SK-N-SH treated with all-trans-retinoic acid at 6 μM for 48 hours (cell line): ENCODE data around the gene LIME1.

Source experiments
- ARNTL ChIP-seq: fragments of 450-650 bp; formaldehyde crosslinking; IDR thresholded peaks from 2 replicates; pipeline ENCODE4 v1.5.0; 2020; ENCODE audit warnings: low read depth, mild to moderate bottlenecking, moderate library complexity, borderline replicate concordance
- GLIS3 ChIP-seq: fragments of 250-450 bp; sonication (Bioruptor Pico); IDR thresholded peaks from 2 replicates; pipeline ENCODE4 v1.5.0; 2020; ENCODE audit warnings: mild to moderate bottlenecking, moderate library complexity
- OSR1 ChIP-seq: fragments of 250-450 bp; sonication (Bioruptor Pico); IDR thresholded peaks from 2 replicates; pipeline ENCODE4 v1.8.0; 2022; ENCODE audit warnings: moderate library complexity, mild to moderate bottlenecking, inconsistent platforms
- SNAI2 ChIP-seq: fragments of 250-450 bp; sonication (Bioruptor Pico); IDR thresholded peaks from 2 replicates; pipeline ENCODE4 v1.5.0; 2020; ENCODE audit warnings: mild to moderate bottlenecking, moderate library complexity
- TOX ChIP-seq: fragments of 250-450 bp; sonication (Bioruptor Pico); IDR thresholded peaks from 2 replicates; pipeline ENCODE4 v1.8.0; 2021; ENCODE audit warnings: mild to moderate bottlenecking, moderate library complexity, borderline replicate concordance
- ZFP3 ChIP-seq: fragments of 250-450 bp; sonication (Bioruptor Pico); IDR thresholded peaks from 2 replicates; pipeline ENCODE4 v1.5.0; 2020; ENCODE audit warnings: mild to moderate bottlenecking, moderate library complexity
- ZFP30 ChIP-seq: fragments of 450-650 bp; formaldehyde crosslinking; IDR thresholded peaks from 2 replicates; pipeline ENCODE4 v1.5.0; 2022; ENCODE audit warnings: mild to moderate bottlenecking, moderate library complexity
- TF ChIP-seq, protein P1 (sequence below): fragments of 250-450 bp; sonication (Bioruptor Pico); IDR thresholded peaks from 2 replicates; pipeline ENCODE4 v1.8.0; 2020; ENCODE audit warnings: mild to moderate bottlenecking, moderate library complexity, borderline replicate concordance

DNA sequence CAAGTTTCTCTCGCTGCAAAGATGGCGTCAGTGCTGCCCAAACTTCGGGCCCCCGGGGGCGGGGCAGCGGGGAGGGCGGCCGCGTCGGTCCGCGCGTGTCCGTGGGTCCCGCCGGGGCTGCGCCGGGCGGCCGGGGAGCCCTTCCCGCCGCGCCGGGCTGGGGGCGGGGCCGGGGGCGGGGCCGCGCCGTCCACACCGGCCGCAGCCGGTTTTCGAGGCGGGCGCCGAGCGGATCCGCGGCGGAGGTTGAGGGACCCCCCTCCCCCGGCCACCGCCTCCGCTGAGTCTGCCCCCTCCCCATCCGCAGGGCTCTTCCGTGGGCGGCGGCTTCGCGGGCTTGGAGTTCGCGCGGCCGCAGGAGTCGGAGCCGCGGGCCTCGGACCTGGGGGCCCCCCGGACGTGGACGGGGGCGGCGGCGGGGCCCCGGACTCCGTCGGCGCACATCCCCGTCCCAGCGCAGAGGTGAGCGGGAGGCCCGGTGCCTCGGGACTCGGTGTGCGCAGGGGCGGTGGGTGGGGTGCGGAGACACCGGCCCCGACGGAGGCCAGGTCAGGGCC lies 3.7 kb downstream of the LIME1 start:
- no peak for TF ChIP-seq ZFP30 (CRISPR knock-in tag)
- TF ChIP-seq TOX (CRISPR knock-in tag): no peak
- TF ChIP-seq ZFP3 (CRISPR knock-in tag): no peak
- no peak for TF ChIP-seq SNAI2 (CRISPR knock-in tag)
- TF ChIP-seq ARNTL: no peak
- TF ChIP-seq GLIS3 (CRISPR knock-in tag): no peak
- no peak for TF ChIP-seq OSR1 (CRISPR knock-in tag)
- TF ChIP-seq, protein P1, sequence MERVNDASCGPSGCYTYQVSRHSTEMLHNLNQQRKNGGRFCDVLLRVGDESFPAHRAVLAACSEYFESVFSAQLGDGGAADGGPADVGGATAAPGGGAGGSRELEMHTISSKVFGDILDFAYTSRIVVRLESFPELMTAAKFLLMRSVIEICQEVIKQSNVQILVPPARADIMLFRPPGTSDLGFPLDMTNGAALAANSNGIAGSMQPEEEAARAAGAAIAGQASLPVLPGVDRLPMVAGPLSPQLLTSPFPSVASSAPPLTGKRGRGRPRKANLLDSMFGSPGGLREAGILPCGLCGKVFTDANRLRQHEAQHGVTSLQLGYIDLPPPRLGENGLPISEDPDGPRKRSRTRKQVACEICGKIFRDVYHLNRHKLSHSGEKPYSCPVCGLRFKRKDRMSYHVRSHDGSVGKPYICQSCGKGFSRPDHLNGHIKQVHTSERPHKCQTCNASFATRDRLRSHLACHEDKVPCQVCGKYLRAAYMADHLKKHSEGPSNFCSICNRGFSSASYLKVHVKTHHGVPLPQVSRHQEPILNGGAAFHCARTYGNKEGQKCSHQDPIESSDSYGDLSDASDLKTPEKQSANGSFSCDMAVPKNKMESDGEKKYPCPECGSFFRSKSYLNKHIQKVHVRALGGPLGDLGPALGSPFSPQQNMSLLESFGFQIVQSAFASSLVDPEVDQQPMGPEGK (CRISPR knock-in tag): no peak
